COLO668 (cell line): Measurements from ENCODE around the gene RIMS3.
A peak's percentile ranks its signal among the peaks of the same experiment; 100 is the strongest.
"Not testable (repeated sequence)": the region's sequence is repeated elsewhere in the genome, so short reads cannot be mapped to it uniquely, and the experiment has no call there.

Source experiments
- DNase-seq: peaks from one replicate; lab custom pipeline; 2025; ENCODE audit not compliant: unreplicated experiment; lab: John Stamatoyannopoulos, UW

The RIMS3 gene

DNA sequence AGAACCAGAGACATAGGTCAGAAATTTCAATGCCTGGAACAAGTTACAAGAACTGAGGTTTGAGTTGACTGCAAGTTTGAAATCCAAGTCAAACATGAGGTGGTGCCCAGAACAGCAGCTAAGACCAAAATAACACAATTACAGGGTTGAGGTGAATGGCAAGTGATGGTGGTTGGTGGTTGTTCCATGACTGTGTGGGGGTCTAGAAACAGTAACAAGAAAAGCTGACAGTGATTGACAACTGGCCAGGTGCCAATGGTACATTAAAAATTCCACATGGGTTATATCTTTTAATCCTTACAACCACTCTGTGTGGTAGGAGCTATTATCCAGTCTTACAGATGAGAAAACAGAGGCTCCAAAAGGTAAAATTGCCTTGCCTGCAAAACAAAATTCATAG, 32.0 kb downstream of the RIMS3 start:
- no peak for DNase-seq

DNA sequence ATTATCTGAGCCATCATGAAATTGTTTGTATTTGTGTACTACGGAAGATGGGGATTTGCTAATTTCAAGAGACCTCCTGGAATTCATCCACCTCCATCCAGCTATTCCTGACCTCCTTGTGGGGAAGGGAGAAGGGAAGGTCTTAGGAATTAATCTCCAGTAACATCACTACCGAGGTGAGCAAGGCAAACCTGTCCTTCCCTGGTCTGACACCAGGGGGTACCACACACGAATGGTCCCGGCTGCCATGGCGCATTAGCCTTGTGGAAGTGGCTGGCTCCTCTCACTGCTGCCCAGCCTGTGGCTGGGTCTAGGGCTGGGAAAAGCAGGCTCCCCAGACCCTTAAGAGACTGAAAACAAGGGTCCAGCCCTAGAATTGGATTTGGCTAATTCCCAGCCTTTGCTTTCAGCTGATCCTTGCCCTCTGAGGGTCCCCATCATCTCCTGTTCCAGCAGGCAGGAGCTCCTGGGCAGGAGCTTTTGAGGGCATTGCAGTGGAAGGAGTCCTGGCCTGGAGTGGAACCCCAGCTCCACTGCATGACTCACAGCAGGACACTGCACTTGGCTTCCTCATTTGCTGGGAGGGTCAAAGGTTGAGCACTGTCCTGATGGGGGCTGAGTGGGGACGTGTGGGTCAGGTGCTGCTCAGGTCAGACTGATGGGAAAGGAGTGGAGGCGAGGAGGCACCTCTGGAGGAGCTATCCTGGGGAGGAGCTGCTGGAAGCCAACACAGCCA, 34.8 kb downstream of the RIMS3 start:
- DNase-seq, result peak; percentile 100

DNA sequence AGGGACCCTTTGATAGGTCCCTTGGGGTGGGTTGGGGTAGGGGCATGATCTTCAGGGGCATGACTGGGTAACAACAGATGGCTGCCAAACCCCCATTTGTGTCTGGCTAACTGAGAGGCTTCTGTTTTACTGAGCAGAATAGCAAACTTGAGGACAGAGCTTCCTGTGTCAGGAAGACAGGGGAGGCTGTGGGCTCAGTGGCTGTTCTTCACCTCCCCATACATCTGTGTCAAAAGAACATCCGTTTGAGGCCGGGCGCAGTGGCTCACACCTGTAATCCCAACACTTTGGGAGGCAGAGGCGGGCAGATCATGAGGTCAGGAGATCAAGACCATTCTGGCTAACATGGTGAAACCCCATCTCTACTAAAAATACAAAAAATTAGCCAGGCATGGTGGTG, 35.9 kb downstream of the RIMS3 start:
- DNase-seq, result not testable (repeated sequence)

DNA sequence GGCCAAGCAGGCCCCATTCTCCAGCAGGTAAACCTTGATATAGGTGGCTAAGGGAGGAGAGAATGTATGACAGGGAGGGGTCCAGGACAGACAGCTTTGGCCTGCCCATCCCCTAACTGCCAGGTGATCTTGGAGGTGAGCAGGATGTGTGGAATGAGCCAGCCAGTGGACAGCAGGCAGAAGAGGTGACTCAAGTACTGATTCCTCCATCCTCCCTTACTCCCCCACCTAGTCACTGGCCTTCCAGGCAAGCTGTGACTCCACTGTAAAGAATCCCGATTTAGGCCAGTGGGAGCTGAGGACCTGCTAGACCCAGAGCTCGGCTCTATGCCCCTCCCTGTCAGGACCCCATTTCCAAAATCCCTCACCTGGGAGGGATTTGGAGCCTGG, 36.6 kb downstream of the RIMS3 start:
- DNase-seq, result no peak

DNA sequence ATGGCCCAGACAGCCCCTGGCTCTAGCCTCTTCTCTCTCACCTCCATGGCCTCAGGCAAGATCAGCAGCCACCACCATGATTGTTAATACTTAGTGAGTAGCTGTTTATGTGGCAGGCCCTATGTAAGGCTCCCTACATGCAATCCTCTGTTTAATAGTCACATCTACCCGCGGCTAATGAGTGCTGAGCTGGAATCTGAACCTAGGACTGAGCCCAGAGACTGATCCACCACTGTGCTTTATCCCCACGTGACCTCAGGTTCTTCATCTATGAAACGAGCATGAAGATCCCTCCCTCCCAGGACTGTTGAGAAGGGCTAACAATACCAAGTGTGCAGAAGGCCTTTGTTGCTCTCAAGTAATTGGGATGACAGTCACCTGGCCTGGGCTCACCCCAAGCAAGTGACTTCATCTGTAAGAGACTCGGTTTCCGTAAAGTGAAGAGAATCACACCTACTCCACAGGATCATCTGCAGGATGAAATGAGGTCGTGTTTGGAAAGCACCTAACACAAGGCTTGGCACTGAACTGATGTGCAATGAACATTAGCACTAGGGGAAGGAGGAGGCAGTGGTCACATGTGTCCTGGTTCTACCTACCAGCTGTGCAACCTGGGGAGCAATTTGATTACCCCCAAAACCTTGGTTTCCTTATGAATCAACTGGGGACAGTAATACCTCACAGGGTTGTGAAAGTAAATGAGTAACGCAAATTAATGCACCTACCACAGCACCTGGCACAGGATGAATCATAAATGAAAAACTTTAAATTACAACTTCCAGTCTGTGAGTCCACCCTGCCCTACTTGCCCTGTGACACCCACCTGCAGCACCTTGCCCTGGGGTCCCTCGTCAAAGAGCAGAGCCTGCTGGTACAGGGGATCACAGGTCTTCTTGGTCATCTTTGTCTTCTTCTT, 37.2 kb downstream of the RIMS3 start:
- DNase-seq, result no peak

DNA sequence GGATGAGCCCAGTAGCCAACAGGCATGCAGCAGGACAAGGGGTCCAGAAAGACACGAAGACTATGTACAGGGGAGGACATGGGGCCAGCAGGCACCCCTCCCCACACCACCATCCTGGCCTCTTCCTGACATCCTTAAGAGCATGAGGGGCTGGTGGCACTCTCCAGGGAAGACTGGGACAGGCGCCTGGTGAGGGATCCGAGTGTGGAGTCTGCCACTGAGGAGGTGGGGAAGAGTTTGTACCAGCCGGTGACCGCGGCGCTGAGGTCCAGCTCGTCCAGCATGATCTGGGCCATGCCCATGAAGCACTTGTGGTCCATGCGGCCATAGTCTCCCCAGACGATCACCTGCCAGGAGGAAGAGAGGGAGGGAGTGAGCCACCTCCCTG, 39.1 kb downstream of the RIMS3 start:
- no peak for DNase-seq

DNA sequence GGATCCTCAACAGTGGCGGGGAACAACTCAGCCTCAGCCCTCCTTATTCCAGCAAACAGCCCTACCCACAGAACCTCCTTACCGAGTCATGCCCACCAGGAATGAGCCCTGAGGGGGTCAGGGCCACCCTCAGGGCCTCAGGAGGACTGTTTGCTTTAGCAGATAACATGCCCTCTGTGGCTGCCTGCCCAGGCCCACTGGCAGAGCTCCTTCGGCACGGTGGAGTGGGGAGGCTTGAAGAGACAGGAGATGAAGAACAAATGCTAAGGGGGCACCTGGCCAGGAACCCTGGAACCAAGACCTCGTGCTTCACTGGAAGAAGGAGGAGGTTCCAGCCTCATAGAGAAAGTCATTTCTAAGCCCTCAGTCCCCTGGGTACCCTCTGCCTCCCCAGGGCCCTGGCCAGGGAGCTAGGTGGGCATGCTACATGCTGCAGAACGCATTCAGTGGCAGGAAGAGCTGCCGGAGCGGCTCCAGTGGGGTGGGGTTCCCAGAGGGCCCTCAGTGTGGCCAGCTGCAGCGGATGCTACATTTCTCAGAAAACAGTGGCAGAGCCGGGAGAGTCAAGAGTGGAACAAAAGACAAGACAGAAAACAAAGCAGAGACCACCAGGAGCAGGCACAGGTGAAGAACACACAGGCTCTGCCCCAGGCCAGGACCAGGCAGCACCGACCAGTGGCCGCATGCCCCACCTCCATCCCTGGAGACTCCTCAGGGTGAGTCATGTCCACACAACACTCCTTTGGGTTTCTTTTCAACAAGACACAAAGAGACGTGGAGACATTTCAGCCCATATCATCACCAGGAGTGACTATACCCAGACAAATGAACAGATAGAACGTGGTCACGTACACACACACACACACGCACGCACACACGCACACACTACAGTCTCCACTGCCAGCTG, 39.8 kb downstream of the RIMS3 start:
- no peak for DNase-seq

DNA sequence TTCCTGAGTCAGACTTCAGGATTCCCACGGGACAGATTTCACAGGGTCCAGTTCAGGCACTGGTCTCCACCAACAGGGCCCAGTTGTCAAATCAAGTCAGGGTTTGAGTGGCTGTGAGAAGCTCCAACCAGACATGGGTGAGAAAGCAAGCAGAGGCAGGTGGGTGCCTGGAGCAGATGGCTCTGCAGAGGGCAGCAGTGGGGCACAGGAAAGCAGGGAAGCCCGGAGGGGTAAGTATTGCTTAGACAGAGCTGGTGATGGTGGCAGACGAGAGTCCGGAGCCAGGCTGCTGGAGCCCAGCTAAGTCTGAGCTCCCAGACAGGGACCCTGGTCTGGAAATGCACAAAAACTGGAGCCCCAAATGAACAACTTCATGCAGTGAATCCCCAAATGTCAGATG, 40.4 kb downstream of the RIMS3 start:
- DNase-seq, result no peak

DNA sequence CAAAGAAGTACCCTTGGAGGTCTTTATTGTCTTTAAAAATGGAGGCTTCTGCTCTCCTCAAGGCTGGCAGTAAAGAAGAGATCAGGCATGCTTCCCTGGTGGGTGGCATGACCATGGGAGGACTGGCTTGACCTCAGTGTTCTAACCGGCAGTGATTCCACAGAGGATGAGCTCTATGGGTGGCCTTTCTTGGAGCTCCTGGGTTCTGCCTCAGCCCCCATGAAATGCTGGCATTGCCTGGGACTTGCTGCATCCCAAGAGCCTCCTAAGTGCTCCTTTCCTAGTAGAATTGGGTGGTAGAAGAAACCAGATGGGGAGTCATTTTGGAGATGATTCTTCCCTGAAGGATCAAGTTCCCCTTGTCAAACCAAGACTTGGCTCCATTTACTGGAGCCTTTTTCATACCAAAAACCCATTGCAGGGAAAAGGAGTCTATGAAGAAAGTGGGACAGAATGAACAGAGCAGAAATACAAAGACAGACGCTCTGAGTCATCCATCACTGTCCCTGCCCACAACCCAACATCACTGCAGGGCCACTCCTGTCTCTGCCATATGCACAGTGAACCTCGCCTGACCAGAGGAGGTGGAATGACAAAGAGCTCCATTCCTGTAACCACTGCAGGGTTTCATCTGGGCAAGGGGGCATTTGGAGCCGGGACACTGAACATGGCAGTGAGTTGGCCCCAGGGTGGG, 42.4 kb downstream of the RIMS3 start:
- no peak for DNase-seq

DNA sequence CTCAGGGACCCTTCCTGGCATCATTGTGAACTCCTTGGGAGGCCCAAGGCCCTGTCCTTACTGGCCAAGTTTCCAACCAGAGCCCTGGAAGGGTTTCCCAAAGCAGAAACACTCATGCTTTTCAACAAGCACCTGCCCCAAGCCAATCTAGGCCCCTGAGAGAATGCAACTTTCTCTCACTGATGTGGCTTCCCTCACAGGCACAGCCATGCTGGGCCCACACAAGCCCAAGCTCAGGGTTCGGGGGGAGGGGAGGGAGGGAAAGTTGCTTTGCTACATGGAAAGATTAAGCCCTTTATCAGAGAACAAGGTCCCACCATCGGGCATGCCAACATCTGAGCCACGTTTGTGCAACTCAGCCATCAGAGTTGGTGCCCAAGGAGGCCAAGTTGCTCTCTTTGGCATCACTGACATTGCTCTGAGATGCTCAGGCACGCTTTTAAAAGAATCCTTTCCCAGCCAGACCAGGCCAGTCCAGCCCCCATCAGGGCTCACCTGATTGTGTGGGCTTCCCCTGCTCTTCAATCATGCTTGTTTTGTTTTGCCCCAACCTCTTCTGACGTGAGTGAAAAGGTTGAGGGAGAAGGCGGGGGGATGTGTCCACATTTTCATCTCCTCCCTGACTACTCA, 43.5 kb downstream of the RIMS3 start:
- DNase-seq, result no peak

DNA sequence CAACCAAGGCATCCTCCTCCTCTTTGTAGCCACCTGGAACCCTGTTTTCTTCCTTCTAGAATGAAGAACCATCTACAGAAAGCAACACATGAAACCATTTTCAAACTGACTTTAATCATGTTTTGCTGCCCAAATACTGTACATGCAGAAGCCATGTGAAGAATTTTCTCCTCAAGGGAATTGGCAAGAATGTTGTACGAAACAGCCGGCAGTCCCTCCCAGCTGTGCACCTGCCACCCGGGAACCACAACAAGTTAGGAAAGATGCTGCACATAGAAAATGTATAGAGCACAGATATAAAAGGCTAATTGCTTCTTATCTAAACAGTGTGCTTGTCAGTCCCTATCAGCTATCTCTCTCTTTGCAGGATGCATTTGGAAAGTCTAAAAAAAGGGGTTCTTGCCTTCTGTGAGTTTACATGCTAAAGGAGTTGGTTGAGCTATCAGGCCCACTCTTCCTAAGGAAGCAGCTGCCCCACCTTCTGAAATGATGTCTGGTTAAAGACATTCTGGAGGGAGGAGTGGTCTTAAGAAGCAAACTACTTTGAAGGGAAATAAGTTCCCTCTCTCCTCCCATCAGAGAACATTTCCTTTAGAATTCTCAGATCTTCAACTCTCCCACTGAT, 44.8 kb downstream of the RIMS3 start:
- DNase-seq, result no peak

DNA sequence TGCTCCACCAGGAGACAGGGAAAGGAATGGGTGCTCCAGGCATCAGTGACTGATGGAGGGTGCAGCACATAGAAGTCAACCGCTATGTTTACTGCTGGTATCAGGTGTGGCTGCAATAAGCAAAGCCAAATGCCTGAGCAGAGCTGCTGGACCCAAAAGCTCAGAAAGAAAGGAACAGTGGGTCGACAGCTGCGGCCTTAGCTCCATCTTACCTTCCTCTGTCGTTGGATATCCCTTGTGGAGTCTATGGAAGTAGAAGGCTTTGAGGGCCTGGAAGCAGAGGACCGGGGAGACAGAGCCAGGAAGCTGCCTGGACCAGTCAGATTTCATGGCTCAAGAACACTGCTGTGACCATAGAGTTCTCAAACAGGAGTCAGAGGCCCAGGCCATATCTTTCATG, 45.3 kb downstream of the RIMS3 start:
- DNase-seq, result no peak

DNA sequence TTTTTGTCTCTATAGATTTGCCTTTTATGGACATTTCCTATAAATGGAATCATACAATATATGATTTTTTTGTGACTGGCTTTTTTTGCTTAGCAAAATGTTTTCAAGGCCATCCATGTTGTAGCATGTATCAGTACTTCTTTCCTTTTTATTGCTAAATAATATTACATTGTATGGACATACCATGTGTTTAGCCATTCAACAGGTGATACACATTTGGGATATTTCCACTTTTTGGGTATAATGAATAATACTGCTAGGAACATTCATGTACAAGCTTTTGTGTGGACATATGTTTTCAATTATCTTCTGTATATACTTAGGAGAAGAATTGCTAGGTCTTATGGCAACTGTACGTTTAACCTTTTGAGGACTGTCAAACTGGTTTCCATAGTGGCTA, 47.4 kb downstream of the RIMS3 start:
- DNase-seq, result no peak

DNA sequence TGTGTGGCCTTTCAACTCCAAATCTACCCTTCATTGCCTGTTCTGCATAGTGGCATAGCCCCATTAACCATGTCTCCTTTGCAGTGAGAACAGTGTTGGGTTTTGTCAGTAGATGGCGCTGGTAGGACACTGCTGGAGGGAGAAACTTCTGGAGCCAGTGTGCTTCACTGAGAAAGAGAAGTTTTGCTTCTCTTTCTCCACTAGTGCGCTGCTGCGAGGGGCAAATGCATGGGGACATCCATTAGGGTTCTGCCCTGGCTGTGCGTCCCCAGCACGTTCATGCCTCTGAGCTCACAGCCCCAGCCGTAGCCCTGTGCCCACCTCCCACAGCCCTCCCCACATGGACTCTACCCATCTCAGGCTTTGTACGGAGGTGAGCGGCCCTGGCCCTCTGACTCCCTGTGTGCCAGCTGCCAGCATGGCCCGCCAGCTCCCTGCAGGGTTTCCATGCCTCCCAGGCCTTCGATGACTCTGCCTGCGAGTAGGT, 53.1 kb downstream of the RIMS3 start:
- DNase-seq, result peak; percentile 100

DNA sequence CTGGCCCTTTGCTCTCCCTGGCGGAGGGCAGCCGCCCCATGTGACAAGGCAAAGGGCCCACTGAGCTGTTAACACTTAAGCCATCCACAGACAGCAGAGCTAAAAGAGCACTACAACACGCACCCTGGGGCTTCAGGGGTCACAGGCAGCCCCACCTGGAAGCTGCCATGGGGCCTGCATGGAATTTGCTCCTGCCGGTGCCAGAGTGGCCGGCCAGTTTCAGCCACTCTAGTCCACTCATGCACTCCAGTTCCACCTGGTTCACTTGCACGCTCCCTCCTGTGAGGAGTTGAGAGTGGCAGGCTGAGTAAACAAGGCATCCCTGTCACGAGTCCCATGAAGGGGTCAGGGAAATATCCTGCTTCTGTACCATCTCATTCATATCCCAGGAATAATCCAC, 55.3 kb downstream of the RIMS3 start:
- no peak for DNase-seq

DNA sequence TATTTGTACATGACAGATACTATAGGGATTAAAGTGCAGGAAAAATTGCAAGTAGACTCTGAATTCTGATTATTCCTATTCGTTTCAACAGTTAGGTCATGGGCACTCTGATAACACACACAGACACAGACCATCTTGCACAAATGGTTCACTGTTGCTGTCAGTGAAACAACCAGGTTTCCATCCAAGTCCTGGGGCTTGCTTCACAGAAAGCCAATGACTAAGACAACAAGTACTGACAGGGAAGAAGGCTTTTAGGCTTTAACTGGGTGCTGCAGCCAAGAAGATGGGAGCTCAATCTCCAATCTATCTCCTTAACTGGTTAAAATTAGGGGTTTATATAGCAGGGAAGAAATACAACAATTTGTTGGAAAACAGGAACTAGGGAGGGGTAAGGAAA, 57.6 kb downstream of the RIMS3 start:
- DNase-seq, result no peak

DNA sequence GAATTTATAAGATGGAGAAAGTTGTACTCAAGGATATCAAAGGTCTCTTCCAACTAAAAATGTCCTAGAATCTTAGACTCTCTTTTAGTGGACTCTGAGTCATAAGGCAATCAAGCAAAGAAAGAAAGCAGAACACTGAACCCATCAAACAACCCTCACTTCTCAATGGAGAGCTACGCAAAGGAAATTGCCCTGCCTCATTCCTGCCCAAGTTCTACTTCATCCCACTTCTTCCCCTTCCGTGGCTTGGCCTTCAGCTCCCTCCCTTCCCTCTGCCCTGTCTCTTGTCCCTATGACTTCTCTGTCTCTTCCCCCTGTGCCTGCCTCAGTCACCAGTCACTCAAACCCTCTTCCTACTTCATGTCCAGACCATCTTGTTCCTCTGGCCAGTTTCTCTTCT, 58.5 kb downstream of the RIMS3 start:
- no peak for DNase-seq

DNA sequence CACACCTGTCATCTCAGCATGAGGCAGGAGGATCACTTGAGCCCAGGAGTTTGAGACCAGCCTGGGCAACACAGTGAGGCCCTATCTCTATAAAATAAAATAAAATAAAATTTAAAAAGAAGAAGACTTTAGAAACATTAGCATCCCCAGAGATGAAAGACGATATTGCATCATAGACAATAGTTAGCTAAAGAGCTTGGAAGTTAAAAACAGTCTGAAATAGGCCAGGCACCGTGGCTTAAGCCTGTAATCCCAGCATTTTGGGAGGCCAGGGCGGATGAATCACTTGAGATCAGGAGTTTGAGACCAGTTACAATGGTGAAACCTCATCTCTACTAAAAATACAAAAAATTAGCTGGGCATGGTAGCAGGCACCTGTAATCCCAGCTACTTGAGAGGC, 59.3 kb downstream of the RIMS3 start:
- no peak for DNase-seq

DNA sequence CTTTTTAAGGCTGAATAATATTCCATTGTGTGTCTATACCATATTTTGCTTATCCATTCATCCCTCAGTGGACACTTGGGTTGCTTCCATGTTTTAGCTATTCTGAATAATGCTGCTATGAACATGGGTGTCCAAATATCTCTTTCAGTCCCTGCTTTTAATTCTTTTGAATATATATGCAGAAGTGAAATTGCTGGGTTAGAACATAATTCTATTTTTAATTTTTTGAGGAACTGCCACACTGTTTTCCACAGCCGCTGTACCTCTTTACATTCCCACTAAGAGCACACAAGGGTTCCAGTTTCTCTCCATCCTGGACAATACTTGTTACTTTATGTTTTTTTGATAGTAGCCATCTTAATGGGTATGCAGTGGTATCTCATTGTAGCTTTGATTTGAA, 65.6 kb downstream of the RIMS3 start:
- no peak for DNase-seq

DNA sequence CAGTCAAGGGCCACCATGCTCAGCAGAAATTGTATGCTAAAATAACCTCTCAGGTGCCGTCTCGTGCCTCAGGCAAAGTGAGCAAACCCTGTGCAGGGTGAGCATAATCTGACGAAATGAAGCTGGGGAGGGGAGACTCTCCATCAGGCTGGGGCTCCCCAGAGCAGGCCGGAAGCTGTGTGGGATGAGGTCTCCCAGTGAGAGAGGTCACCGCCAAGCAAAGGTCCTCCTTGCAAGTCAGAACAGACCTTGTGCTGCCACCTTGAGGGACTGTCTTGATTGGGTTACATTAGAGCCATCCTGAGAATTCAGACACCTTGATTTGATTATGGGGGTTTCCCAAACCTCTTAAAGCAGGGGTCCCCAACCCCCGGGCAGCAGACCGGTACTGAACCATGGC, 69.9 kb downstream of the RIMS3 start:
- DNase-seq, result no peak
